GM18858 (cell line): ENCODE measurements around the gene IQCF5.
"Not testable (repeated sequence)": the region's sequence is repeated elsewhere in the genome, so short reads cannot be mapped to it uniquely, and the experiment has no call there.

ENCODE experiments used
- ATAC-seq: cut with Tn5 transposase; IDR thresholded peaks from one replicate; pipeline ENCODE4 v1.9.1; 2021; ENCODE audit not compliant: unreplicated experiment

The IQCF5 gene

DNA sequence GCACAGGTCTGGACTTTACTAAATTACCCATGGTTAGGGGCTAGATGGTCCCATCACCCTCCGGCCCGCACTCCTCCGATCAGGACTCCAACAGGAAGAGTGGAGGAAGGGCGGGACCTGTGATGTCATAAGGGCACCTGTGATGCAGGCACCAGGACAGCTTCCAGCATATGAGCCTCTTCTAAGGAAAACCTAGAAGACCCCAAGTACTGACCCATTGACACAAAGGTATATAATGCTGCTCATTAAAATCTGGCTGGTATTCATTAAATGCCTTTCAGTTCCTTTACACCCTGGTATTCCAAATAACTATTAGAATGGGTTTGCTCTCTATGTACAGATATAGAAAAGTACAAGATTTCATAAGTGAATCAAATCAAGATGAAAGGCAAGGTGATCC lies at the start of gene IQCF5:
TSS of gene IQCF5 (minus strand) at position 101 of the 400 bp plus-strand sequence. CDS start at position 31, 70 bp downstream.
- ATAC-seq = no peak

GRCh38 chr3:51921081-51921578 lies 45.7 kb upstream of the IQCF5 start:
- ATAC-seq = no peak

GRCh38 chr3:51916418-51916817 lies 41.0 kb upstream of the IQCF5 start:
- no peak for ATAC-seq

DNA sequence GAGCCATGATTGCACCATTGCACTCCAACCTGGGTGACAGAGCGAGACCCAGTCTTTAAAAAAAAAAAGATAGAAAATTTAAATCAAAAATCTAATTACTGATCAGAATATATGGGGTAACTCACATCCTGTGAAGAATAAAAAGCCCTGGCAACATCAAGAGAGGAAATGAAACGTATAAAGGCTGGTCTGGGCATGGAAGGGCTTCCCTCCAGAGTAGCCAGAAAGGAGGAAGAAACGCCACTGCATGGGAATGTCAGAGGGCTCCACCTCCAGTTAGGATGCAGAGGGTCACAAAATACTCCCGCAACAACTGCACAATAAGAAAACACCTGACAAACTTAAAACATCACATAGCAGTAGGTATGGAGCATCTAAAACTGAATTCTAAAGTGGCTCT lies 32.6 kb upstream of the IQCF5 start:
- no peak for ATAC-seq

DNA sequence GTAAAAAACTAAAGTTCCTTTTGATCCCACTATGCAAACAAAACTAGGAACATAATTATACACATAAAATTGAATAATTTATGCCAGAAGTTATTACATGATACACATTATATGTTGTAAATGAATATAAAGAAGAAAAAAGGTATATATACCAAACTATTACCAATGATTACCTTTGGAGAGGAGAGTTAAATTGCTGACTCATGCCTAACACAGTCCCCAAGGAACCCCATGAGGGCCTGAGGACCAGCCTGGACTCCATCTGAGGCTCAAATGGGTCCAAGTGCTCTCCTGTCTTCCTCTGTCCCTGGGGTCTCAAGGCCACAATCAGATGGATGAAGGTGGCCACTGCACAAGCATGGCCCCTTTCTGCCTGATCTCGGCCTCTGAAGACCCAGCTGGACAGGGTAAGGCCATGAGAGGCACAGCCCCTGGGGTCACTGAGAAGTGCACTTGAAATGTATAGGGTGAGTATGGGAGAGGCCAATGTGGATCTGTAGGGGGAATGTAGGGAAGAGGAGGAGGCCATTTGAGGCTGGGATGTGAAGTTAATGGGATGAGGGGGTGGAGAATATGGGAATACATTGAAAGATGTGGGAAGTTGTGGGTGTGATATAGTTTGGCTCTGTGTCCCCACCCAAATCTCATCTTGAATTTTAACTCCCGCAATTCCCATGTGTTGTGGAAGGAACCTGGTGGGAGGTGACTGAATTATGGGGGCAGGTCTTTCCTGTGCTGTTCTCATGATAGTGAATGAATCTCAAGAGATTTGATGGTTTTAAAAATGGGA lies 28.8 kb upstream of the IQCF5 start:
- no peak for ATAC-seq

GRCh38 chr3:51902361-51902760 lies 27.0 kb upstream of the IQCF5 start:
- ATAC-seq = not testable (repeated sequence)

DNA sequence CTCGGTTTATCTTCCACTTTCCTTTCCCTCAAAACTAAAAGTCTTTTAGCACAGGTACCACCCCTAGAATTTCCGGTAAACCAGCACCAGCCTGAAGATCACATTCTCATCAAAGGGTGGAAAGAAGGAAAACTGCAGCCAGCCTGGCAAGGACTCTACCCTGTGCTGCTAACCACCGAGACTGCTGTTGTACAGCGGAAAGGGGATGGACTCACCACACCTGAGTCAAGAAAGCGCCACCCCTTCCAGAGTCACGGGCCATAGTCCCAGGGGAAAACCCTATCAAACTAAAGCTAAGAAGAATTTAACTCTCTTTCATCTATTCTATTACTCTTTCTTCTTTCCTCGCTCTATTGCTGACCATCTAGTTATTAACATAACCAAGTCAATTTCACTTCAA lies 24.6 kb upstream of the IQCF5 start:
- not testable (repeated sequence) for ATAC-seq

GRCh38 chr3:51897391-51897790 lies 22.0 kb upstream of the IQCF5 start:
- ATAC-seq = no peak

GRCh38 chr3:51896607-51897305 lies 21.4 kb upstream of the IQCF5 start:
- ATAC-seq = no peak

DNA sequence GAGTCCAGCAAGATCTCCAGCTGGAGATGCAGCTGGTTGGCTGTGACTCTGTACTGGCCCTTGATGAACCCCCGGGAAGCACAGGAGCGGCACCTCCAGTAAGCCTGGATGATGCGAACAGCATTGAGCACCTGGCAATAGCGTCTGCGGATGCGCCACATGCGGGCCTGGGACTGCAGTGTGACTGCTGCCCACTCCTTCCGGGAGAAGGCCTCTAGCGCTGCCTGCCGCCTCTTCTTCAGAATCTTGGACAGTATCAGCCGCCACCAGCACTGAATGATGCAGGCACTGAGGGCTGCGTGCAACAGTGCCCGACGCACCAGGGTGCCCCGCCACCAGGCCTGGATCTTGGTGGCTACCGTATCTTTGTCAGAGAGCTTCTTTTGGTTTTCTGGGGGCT lies 19.5 kb upstream of the IQCF5 start:
- ATAC-seq = no peak

DNA sequence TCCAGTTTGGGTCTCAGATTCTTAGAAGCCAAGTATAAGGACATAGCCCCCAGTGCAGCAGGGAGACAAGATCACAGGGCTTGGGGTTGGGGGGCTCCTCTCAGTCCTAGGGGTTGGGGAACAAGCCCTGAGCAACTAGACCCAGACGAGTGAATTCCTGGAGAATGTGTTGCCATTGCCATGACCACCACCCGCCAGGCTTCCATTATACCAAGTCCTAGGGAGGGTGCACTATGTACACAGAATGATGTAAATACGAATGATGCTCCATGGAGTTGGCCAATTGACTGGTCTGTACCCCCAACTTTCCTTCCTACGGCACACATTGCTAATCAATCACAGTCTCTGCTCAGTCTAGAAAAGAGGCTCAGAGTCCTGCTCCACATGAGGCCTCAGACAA lies 19.0 kb upstream of the IQCF5 start:
- ATAC-seq = no peak

GRCh38 chr3:51891242-51892039 lies 16.0 kb upstream of the IQCF5 start:
- no peak for ATAC-seq

GRCh38 chr3:51888463-51889105 lies 13.2 kb upstream of the IQCF5 start:
- no peak for ATAC-seq

GRCh38 chr3:51887620-51888019 lies 12.2 kb upstream of the IQCF5 start:
- ATAC-seq = no peak

DNA sequence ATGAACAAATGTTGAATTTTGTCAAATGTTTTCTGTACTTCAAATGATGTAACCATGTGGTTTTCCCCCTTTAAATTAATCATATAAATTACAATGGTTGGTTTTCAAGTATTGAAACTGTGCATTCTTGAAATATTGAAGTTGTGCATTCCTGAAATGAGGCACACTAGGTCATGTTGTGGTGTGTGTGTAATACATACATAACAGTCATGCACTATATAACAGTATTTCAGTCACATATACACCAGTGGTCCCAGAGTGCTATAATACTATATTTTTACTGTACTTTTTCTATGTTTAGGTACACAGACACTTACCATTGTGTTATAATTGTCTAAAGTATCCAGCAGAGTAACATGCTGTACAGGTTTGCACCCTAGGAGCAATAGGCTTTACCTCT lies 11.0 kb upstream of the IQCF5 start:
- ATAC-seq = no peak

DNA sequence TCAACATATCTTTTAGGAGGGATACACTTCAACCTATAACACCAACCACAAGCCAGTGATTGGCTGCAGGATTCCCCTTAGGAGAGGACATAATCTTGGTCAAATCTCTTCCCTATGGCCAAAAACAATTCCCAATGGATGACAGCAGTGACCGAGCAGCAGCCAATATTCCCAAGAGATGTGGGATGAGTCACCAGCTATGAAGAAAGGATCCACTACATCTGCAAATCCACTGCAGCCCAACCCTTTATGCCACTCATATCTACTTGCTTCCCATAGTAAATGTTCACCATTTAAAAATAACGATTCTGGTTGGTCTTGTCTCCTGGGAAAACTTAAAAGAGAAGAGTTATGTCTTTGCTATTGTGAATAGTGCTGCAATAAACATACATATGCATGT lies 4.5 kb upstream of the IQCF5 start:
- ATAC-seq = no peak

- ATAC-seq = no peak
Observed at GRCh38 chr3:51876186-51876585, 785 bp upstream of the IQCF5 start.

GRCh38 chr3:51874889-51875288 lies 512 bp downstream of the IQCF5 start:
- no peak for ATAC-seq

GRCh38 chr3:51874411-51874810 lies 990 bp downstream of the IQCF5 start:
- ATAC-seq = no peak

- ATAC-seq = no peak
Observed at GRCh38 chr3:51873876-51874275, 1.5 kb downstream of the IQCF5 start.

DNA sequence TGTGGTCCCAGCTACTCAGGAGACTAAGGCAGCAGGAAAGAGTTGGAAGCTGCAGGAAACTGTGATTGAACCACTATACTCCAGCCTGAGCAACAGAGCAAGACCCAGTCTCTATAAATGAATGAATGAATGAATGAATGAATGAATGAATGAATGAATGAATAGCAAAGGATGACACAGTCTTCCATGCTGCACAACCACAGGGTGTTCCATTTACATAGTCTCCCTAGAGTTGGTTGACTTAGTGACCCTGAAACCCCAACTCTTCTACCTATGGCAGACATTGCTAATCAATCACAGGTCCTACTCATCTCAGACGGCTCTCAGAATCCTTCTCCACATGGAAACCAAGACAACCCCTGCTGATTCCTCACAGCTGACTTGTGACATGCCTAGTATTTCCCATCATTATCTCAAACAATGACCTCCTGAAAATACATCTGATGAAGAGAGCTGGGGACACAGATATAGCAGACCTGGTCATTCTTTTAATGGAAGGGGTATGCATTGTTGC lies 2.1 kb downstream of the IQCF5 start:
- no peak for ATAC-seq
